GM12878 (cell line): ENCODE data around the gene PSMG3.

Experiments used
- PAX5 ChIP-seq: IDR thresholded peaks from 2 replicates; pipeline ENCODE4 v1.6.1; 2011; ENCODE audit warnings: low read depth, low read length, borderline replicate concordance
- TF ChIP-seq, protein P1 (sequence below): IDR thresholded peaks from 2 replicates; pipeline ENCODE4 v1.6.1; 2012; ENCODE audit warnings: mild to moderate bottlenecking, low read depth, low read length

DNA sequence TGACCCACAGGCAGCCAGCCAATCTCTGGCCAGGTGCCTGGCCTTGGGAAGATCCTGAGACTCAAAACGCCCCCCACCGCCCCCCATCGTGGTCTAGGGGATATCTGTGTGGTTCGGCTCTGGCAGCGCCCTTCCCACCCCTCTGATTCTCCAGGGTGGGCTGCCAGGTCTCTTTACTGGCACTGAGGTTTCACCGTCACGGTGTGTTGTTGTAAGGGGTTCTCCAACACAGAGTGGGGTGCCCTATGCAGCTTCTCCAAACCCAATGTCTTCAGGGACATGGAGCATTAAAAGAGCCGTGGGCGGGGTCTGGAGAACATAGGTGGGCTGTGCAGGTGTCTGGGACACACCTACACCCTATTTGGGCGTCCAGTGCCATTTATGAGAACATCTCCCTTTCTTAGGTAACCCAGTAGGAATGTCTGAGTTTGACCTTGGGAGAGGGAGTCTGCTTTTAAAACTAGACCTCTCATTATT, 37.8 kb downstream of the PSMG3 start:
- no peak for TF ChIP-seq PAX5
- TF ChIP-seq, protein P1, sequence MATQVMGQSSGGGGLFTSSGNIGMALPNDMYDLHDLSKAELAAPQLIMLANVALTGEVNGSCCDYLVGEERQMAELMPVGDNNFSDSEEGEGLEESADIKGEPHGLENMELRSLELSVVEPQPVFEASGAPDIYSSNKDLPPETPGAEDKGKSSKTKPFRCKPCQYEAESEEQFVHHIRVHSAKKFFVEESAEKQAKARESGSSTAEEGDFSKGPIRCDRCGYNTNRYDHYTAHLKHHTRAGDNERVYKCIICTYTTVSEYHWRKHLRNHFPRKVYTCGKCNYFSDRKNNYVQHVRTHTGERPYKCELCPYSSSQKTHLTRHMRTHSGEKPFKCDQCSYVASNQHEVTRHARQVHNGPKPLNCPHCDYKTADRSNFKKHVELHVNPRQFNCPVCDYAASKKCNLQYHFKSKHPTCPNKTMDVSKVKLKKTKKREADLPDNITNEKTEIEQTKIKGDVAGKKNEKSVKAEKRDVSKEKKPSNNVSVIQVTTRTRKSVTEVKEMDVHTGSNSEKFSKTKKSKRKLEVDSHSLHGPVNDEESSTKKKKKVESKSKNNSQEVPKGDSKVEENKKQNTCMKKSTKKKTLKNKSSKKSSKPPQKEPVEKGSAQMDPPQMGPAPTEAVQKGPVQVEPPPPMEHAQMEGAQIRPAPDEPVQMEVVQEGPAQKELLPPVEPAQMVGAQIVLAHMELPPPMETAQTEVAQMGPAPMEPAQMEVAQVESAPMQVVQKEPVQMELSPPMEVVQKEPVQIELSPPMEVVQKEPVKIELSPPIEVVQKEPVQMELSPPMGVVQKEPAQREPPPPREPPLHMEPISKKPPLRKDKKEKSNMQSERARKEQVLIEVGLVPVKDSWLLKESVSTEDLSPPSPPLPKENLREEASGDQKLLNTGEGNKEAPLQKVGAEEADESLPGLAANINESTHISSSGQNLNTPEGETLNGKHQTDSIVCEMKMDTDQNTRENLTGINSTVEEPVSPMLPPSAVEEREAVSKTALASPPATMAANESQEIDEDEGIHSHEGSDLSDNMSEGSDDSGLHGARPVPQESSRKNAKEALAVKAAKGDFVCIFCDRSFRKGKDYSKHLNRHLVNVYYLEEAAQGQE: no peak
